ENCODE results near the gene CPNE7. TPM values are rescaled to one million over a fixed set of nuclear protein-coding genes. Genes with fewer than 3 reads are reported as not detected.

CPNE7 gene
- total and polyA plus RNA-seq, 2 of the 13 experiments (the other 11 are each of a cell fraction or from before 2014, with no cell fraction given): 0.59 TPM; not detected in 1

DNA sequence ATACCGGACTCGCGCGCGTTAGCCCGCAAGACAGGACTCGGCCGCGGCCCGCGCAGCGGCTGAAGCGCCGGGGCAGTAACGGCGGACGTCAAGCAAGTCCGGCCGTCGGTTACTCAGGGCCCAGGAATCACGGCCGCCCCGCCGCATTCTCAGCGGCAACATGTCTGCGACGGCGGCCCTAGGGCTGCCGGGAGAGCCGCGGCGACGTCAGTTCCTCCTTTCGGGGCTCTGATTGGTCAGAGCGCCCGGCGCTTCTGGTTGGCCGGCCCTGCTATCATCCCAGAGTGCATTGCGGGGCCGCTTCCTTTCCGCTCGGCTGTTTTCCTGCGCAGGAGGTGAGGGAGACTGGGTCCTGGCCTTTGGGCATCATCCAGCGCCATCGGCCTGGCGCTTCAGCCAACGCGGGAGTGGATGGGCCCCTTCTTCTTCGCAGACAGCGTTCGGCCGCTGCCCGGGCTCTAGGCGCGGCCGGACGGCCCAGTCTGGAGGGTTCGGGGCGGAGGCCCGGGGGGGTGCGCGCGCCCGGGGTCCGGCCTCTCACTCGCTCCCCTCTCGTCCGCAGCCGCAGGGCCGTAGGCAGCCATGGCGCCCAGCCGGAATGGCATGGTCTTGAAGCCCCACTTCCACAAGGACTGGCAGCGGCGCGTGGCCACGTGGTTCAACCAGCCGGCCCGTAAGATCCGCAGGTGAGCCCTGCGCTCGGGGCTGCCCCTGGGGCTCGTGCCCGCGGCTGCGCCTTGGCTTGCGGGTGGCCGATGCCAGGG, 15.0 kb upstream of the CPNE7 start, which contains the start of gene RPL13 (continued):
- TF ChIP-seq AFF4 (CRISPR knock-in tag; IDR thresholded peaks at IDR 0.05) (peak; percentile 91), BORCS8-MEF2B (CRISPR knock-in tag; IDR thresholded peaks at IDR 0.05) (peak; percentile 88), STAT5B (CRISPR knock-in tag; IDR thresholded peaks at IDR 0.05) (peak; percentile 40; the same call in 1 of the 2 replicates), ATF1 (CRISPR knock-in tag; IDR thresholded peaks at IDR 0.05) (peak; percentile 92), NR3C1 (CRISPR knock-in tag; IDR thresholded peaks at IDR 0.05) (no peak), SMAD1 (CRISPR knock-in tag; IDR thresholded peaks at IDR 0.05; ENCODE audit: borderline replicate concordance, low read depth) (peak; percentile 94), PHF21A (CRISPR knock-in tag; IDR thresholded peaks at IDR 0.05) (peak; percentile 86), GTF3A (CRISPR knock-in tag; conservative IDR thresholded peaks at IDR 0.05) (0 out of 2 replicates have a peak, but pooled peaks have one; percentile 30), ATAD3A (CRISPR knock-in tag; IDR thresholded peaks at IDR 0.05) (0 out of 2 replicates have a peak, but pooled peaks have one; percentile 32), PTBP1 (IDR thresholded peaks at IDR 0.05; ENCODE audit: low read depth, low read length, poor library complexity, severe bottlenecking) (peak; percentile 74), ZNF691 (CRISPR knock-in tag; IDR thresholded peaks at IDR 0.05; ENCODE audit: borderline replicate concordance, low read depth) (peak; percentile 93), ZBTB8A (CRISPR knock-in tag; IDR thresholded peaks at IDR 0.05; ENCODE audit: borderline replicate concordance, low read depth) (no peak; the same call in 1 of the 2 replicates), ISL2 (CRISPR knock-in tag; IDR thresholded peaks at IDR 0.05) (peak; percentile 47; the same call in 1 of the 2 replicates), ZNF724P (CRISPR knock-in tag; IDR thresholded peaks at IDR 0.05; ENCODE audit: borderline replicate concordance) (peak; percentile 85), ZNF550 (CRISPR knock-in tag; IDR thresholded peaks at IDR 0.05; ENCODE audit: borderline replicate concordance) (peak; percentile 22; the same call in 1 of the 2 replicates), POLR2G (IDR thresholded peaks at IDR 0.05; ENCODE audit: low read depth, low read length) (peak; percentile 100), MXD4 (CRISPR knock-in tag; IDR thresholded peaks at IDR 0.05) (peak; percentile 96), ELF4 (CRISPR knock-in tag; IDR thresholded peaks at IDR 0.05; ENCODE audit: borderline replicate concordance) (no peak; the same call in 1 of the 2 replicates), TOE1 (CRISPR knock-in tag; IDR thresholded peaks at IDR 0.05) (peak; percentile 61; the same call in 1 of the 2 replicates), ZNF20 (CRISPR knock-in tag; IDR thresholded peaks at IDR 0.05) (peak; percentile 96), NFE2L1 (CRISPR knock-in tag; IDR thresholded peaks at IDR 0.05; ENCODE audit: borderline replicate concordance) (peak; percentile 22; the same call in 1 of the 2 replicates), ZNF546 (CRISPR knock-in tag; conservative IDR thresholded peaks at IDR 0.05) (peak; percentile 97; the same call in 1 of the 2 replicates), FLYWCH1 (CRISPR knock-in tag; IDR thresholded peaks at IDR 0.05) (0 out of 2 replicates have a peak, but pooled peaks have one; percentile 6), MTA3 (CRISPR knock-in tag; IDR thresholded peaks at IDR 0.05) (0 out of 2 replicates have a peak, but pooled peaks have one; percentile 63)
- TF ChIP-seq, protein P1, sequence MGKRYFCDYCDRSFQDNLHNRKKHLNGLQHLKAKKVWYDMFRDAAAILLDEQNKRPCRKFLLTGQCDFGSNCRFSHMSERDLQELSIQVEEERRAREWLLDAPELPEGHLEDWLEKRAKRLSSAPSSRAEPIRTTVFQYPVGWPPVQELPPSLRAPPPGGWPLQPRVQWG (CRISPR knock-in tag; IDR thresholded peaks at IDR 0.05; ENCODE audit: borderline replicate concordance, low read depth): no peak

All from HepG2 (cell line).